Bronchial epithelial cell (primary cell): ENCODE results near the gene CFAP97. TPM values are rescaled to one million over a fixed set of nuclear protein-coding genes. Genes with fewer than 3 reads are reported as not detected.

Source experiments
- DNase-seq: peaks from one replicate; pipeline ENCODE4 v3.0.0-alpha.2; 2010; ENCODE audit warnings: low read depth
- FAIRE-seq: peaks from 2 replicates; lab custom pipeline; 2011; peaks lifted over from hg19 to GRCh38; lab: Jason Lieb, UNC
- H3K27me3 ChIP-seq: 2 replicates; pipeline ENCODE4 v1.5.1; 2011; ENCODE audit warnings: low read length; ENCODE audit not compliant: control insufficient read depth, insufficient read depth
- H3K36me3 ChIP-seq: 2 replicates; pipeline ENCODE4 v1.5.1; 2011; ENCODE audit warnings: low read length; ENCODE audit not compliant: control insufficient read depth, insufficient read depth
- H3K4me3 ChIP-seq: 2 replicates; pipeline ENCODE4 v1.5.1; 2011; ENCODE audit warnings: mild to moderate bottlenecking, low read depth, low read length, control low read depth
- total RNA-seq: library from RNA; depleted of rRNA; stranded (reverse); fragments of >200 nt; gene quantifications from 2 replicates; pipeline ENCODE4 v1.2.1, GENCODE V29; 2014
- TF ChIP-seq, protein P1 (sequence below): IDR thresholded peaks from 2 replicates; pipeline ENCODE4 v1.5.1; 2011; ENCODE audit warnings: mild to moderate bottlenecking, moderate library complexity, low read length, control low read depth, inconsistent platforms; ENCODE audit not compliant: insufficient read depth, severe bottlenecking

The CFAP97 gene
- total RNA-seq, 1 donor from 2014 or later, result 32.9 TPM

DNA sequence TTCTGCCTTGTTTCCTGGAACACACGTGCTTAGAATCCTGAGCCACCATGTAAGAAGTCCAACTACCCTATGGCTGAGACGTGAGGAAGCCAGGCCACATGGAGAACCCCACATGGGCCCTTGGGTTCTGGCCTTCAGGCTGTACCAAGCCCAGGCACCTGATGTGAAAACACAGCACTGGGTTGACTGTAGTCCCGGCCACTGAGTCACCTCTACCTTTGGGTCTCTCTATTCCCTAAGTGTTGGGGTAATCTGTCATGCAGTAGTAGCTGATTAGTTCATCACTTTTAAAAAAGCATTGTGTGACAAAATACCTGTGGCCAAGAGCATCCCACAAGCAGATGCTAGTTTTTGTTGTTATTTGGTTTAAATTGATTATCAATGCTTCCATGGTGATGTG lies 24.3 kb downstream of the CFAP97 start:
- Histone ChIP-seq H3K27me3 (no peaks in the 10 kb centered on the region), H3K4me3 (no peak overlapping the region), H3K36me3 (peaks cover 3% of the 10 kb centered on the region)
- TF ChIP-seq, protein P1, sequence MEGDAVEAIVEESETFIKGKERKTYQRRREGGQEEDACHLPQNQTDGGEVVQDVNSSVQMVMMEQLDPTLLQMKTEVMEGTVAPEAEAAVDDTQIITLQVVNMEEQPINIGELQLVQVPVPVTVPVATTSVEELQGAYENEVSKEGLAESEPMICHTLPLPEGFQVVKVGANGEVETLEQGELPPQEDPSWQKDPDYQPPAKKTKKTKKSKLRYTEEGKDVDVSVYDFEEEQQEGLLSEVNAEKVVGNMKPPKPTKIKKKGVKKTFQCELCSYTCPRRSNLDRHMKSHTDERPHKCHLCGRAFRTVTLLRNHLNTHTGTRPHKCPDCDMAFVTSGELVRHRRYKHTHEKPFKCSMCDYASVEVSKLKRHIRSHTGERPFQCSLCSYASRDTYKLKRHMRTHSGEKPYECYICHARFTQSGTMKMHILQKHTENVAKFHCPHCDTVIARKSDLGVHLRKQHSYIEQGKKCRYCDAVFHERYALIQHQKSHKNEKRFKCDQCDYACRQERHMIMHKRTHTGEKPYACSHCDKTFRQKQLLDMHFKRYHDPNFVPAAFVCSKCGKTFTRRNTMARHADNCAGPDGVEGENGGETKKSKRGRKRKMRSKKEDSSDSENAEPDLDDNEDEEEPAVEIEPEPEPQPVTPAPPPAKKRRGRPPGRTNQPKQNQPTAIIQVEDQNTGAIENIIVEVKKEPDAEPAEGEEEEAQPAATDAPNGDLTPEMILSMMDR, result no peak
- FAIRE-seq, result no peak
- DNase-seq, result no peak

DNA sequence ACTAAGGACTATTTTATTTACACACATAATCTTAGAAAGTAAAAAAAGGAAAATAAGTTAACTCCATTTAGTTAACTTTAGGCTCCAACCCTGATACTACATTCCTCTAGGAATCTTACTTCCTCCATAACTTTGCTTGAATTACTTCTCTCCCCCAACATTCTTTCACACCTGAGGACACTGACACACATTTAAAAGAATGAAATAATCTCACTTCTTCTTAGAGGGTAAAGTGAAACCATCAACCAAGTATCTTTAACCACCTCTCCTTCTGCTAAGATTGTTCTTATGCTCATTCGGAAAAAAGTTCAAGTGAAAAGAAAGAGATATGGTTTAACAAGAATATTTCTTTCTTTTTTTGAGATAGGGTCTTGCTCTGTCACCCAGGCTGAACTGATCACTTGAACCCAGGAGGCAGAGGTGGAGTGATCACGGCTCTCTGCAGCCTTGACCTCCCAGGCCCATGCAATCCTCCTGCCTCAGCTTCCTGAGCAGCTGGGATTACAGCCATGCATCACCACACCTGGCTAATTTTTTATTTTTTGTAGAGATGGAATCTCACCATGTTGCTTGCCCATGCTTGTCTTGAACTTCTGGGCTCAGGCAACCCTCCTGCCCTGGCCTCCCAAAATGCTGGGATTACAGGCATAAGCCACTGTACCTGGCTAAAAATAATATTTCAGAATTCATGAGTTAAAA lies 32.3 kb downstream of the CFAP97 start:
- FAIRE-seq (no peak), DNase-seq (peak; percentile 24)
- H3K27me3 ChIP-seq, result no peaks in the 10 kb centered on the region
- H3K36me3 ChIP-seq, result peaks cover 6% of the 10 kb centered on the region
- TF ChIP-seq, protein P1, result no peak
- H3K4me3 ChIP-seq, result no peak overlapping the region

DNA sequence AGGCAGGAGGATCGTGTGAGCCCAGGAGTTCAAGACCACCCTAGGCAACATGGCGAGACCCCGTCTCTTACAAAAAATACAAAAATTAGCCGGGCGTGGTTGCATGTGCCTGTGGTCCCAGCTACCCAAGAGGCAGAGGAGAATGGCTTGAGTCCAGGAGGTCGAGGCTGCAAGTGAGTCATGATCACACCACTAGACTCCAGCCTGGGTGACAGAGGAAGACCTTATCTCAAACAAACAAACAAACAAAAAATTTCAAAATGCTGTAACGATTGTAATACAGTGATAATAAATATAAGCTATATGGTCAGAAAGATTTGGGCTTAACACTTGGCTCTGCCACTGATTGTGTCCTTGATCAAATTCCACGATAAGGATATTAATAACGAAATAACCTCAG lies 36.6 kb downstream of the CFAP97 start:
- Histone ChIP-seq H3K27me3 (no peaks in the 10 kb centered on the region), H3K4me3 (no peak overlapping the region), H3K36me3 (peaks cover 5% of the 10 kb centered on the region)
- no peak for FAIRE-seq
- DNase-seq, result no peak
- TF ChIP-seq, protein P1, result no peak

DNA sequence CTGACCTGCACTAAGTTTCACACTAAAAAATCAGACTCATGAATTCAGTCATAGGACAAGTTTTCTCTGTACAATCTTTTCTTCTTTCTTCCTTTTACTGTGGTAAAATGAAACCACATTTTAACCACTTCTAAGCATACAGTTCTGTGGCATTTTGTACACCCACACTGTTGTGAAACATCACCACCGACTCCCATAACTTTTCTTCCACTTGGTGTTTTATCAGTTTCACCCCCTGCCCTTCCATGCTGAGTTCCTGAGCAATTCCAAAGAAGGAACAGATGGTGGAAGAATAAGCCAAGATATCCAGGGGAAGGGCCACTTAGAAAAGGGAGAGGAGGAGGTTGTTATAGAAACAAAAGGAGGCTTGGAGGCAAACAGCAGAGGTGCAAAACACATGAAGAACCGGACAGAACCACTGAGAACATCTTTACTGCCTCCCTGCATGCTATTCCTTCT lies 38.2 kb downstream of the CFAP97 start:
- DNase-seq (no peak), FAIRE-seq (no peak)
- TF ChIP-seq, protein P1, result no peak
- Histone ChIP-seq H3K36me3 (peaks cover 7% of the 10 kb centered on the region), H3K27me3 (no peaks in the 10 kb centered on the region), H3K4me3 (no peak overlapping the region)

DNA sequence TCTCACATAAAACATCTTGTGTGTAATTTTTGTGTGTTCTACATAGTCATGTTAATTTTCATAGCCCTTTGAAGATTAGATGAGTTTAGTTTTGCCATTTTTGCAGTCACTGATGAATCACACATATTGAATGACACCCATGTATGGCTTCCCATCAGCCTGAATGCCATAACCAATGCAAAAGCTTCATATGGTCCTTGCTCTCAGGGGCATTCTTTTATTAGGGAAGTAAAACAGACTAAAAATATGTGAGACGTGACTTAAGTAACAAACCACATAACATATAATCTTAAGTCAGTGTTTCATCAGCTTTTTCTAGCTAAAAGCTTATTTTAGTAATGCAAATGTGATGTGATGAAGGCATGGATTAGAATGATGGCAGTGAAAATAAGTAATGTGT lies 52.5 kb downstream of the CFAP97 start:
- no peak for FAIRE-seq
- no peaks in the 10 kb centered on the region for H3K27me3 ChIP-seq
- H3K4me3 ChIP-seq, result no peak overlapping the region
- no peaks in the 10 kb centered on the region for H3K36me3 ChIP-seq
- DNase-seq, result no peak
- TF ChIP-seq, protein P1, result no peak

DNA sequence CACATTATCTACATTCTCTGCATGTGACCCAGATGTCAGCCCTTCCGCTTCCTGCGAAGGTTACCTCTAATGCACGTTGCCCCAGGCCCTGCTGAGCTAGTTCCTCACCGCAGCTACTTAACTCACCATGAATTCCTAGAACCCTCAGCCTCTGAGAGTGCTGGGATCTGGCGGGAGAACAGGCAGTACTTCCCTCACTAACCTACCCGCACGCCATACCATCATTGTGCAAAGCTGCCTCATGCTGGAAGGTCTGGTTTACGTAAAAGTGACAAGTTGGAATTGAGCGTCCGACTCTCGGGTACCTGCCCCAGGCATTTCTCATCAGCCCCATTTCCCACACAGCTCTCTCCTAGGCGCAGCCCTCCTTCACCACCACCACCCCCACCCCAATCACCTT lies 54.4 kb downstream of the CFAP97 start:
- Histone ChIP-seq H3K4me3 (no peak overlapping the region), H3K36me3 (peaks cover 5% of the 10 kb centered on the region), H3K27me3 (no peaks in the 10 kb centered on the region)
- TF ChIP-seq, protein P1, result no peak
- no peak for DNase-seq
- no peak for FAIRE-seq
